GM19438 (cell line): Measurements from ENCODE around the gene TNFRSF14.
A peak's percentile ranks its signal among the peaks of the same experiment; 100 is the strongest.

Experiments used
- ATAC-seq: cut with Tn5 transposase; IDR thresholded peaks from one replicate; pipeline ENCODE4 v1.9.1; 2021; ENCODE audit warnings: low read depth; ENCODE audit not compliant: unreplicated experiment

The TNFRSF14 gene

DNA sequence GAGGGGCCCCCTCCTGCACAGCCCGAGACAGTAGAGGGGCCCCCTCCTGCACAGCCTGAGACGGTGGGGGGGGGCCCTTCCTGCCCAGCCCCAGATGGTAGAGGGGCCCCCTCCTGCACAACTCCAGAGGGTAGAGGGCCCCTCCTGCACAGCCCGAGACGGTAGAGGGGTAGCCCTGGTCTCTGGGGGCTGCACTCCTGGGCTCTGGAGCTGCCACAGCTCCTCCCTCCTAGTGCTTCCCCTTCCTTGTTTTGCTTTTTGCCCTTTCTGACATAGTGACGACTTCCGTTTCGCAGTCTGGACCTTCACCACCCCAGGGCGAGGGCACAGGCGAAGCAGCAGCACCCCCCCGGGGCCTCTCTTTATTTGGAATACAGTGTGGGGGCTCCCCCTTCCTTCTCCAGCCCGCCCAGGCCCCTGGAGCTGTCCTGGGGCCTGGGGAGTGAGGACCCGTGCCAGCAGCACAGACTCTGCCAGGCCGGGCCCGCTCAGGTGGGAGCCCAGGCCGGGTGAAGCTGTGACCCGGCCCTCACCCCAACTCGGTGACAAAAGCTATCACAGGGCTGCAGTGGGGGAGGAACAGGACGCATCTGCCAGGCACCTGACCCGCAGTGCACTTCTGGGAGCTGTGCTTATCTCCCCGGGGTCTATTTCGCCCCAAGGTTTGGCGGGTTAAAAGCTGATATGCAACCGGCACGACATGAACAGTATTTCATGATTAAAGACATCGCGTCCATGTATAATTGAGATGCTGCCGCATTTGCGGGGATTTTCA, 29.3 kb downstream of the TNFRSF14 start:
- ATAC-seq: no peak

DNA sequence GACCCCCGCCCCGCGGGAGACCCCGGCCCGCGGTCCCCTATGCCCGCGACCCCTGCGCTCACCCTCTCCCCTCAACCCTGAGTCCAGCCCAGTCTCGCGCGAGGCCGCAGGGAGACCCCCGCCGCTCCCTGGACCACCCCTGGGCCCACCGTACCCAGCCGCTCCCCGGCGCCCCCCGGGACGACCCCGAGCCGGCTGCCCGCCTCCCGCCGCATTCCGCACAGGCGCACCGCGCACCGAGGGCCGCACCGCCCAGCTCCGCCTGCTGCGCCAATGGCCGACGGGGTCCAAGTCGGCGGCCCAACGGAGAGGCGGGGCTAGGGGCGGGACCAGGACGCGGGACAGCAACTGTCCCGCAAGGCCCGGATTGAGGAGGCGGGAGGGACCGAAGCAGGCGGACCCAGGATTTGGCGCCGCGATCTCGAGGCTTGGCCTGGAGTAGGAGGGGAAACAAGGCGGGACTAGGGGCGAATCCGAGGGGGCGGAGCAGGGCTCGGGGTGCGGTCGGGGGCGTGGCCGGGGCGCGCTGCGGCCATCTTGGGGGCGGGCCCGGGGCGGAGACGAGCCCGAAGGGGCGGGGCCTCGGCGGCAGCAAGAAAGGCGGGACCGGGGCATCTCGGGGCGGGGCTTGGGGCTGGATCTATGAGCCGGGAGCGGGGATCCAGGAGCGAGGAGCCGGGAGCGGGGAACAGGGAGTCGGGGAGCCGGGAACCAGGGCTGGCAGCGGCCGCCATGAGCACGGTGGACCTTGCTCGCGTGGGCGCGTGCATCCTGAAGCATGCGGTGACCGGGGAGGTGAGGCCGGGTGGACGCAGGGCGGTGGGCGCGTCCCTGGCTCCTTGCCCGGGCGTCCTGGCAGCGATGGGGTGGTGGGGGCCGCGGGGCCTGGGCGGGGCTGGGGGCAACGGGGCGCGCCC, 30.2 kb downstream of the TNFRSF14 start, which contains the start of gene PRXL2B:
PRXL2B (plus strand) TSS at position 624 of the 917 bp plus-strand sequence; CDS start at position 733, 109 bp downstream.
- ATAC-seq: peak; percentile 51

DNA sequence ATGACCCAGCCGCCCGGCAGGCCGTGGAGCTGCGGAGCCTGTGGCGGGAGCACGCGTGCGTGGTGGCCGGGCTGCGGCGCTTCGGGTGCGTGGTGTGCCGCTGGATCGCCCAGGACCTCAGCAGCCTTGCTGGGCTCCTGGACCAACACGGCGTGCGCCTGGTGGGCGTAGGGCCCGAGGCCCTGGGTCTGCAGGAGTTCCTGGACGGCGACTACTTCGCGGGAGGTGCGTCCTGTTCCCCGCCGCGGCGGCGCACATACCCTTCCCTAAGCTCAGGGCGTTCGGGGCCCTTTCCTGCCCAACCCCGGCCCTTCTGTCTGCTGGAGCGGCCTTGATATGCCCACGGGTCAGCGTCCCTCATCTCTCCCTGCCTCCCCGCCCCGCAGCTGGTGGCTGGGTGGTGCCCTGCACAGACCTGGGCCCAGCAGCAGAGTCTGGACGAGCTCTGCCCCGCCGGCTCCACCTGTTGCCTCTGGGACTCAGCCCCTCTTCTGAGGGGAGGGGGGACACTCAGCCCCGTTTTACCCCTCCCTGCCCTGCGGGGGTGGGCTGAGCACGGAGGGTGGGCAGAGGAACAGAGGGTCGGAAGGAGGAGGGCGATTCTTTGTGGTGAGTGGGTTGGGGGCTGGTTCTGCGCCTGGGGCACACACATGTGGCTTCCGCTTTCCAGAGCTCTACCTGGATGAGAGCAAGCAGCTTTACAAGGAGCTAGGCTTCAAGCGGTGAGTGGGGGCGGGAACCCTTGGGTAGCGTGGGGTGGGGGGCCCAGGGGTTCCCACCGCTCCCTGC, 31.1 kb downstream of the TNFRSF14 start:
- ATAC-seq: no peak

DNA sequence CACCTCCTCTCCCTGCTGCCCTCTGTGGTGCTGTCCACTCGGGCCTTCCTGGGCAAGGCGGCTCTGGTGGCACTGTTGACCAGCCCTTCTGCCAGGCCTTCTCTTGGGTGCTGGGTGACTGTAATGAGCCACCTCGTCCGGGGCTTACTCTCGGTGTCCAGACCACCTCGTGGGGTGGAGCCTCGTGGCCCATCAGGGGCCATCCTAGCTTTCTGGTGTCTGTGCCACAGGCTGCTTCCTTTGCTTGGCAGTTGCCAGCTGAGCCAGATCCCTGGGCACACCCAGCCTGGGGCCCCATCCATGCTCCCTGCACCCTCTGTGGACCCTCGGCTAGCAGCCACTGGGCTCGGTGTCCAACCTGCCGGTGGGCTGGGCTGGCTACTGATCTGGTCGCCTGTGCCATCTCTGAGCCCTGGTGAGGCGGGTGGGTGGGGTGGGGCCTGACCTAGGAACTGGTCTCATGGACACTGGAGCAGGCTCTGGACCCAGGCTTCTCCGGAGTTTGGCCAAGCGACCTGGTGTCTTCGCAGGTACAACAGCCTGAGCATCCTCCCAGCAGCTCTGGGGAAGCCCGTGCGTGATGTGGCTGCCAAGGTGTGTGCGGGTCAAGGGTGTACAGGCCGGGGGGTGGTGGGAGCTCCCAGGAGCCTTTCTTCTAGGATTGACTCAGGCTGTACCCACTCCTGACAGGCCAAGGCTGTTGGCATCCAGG, 31.8 kb downstream of the TNFRSF14 start:
- no peak for ATAC-seq

DNA sequence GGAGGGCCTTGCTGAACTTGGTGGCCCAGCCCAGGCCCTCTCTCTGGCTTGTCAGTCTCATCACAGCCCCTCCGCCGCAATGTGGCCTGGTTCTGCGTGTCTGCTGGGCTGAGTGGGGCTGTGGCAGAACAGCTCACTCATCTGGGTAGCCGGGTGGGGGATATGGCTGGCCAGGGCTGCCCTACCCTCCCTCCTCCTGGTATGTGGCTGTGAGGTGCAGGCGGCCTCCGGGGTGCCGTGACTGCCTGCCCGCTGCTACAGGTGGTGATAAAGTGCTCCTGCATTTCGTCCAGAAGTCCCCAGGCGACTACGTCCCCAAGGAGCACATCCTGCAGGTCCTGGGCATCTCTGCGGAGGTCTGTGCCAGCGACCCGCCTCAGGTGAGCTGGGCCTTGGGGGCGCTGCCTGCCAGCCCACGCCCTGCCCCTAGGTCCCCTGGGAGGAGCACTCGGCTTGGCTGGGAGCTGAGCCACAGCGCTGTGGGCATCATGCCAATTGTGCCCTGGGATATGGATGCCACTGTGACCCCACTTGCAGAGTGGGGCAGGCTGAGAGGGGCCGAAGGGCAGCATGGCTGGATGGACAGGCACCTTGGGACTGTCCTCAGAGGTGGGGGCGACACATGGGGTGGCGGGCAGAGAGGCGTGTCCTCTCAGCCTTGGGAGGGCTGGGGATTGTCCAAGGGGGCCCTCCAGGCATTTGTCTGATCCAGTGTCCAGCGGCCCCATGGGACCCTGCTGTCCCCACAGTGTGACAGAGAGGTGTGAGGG, 32.7 kb downstream of the TNFRSF14 start:
- ATAC-seq: no peak

DNA sequence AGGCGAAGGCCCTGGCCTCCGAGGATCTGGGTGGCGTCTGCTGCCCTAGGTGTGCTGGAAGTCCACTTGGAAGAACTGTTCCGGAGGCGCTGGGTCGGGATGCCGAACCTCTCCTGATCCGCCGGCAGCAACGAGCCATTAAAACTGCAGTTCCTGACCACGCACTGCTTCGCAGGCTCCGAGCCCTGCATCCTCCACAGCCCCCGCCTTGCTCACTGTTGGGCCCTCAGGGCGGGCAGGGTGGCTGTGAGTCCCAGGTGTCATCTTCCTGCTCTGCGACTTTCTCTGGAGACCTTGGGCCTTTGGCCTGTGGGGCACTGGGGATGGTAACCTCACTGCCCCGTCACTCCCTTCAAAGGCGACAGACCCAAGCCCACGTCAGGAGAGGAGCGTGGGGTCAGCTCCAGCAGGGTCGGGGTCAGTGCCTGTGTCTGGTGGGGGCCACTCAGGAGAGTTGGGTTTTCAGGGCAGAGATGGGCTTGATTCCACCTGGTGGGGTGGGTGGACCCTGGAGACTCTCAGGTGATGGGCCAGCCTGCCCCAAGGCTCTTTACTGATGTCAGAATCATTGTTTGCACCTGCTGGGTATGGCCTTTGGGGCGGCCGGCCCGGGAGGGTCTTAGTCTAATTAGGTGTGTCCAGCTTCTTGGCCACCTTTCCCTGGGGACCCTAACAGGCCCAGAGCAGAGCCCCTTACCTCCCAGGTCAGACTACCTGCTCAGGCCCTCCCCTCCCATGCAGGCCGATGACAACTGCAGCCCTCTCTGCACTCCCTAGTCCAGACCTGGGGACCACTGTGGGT, 33.5 kb downstream of the TNFRSF14 start:
- ATAC-seq: no peak

DNA sequence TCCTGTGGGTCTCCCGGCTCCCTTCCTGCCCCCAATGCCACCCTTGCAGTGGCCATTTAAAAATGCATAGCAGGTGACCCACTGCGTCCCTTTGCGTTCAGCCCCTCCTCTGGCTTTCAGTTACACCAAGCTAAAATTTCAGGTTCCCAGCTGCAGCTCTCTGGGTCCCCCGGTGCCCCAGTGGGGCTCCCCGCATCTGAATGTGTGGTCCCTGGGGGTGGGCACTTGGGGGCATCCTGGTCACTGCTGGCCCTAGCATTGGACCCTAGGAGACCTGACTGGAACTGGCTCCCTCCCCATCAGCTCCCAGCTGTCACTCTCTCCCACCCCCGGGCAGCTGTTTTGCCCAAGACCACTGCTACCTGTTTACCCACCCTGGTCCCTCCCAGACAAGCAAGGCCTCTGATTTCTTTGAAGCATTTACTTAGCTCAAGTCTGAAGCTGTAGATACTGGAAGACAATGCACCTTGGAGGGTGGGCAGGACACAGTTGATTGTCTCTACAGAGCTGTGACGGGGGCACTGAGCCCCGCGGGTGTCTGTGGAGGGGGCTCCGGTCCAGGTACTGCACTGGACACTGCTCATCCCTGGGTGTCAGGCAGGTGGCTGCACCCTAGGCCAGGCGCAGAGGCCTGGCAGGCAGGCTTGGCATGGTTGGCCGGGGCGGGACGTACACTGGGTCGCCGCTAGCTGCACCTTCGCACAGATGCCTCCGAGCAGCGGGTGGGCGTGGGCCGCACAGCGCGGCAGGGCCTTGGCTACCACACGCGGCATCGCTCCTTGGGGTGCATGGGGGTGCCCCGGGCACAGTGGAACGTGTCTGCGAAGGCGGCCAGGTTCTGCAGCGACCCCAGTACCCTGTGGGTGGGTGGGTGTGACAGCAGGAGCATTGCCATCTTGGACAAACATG, 34.3 kb downstream of the TNFRSF14 start:
- no peak for ATAC-seq

DNA sequence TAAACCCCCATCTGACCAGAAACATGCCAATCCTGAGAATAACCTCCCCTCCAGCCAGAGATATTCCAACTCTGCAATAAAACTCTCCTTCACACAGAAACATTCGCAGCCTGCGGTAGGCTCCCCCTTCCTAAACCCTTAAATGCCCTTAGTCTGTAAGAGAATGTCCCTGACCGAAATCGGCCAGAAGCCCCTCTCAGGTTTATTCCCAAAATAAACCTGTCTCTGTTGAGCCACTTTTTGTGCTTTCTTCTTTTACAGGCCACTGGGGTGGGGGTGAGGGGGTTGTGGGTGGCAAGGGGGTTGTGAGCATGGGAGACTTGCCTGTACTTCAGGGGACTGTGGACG, 35.0 kb downstream of the TNFRSF14 start:
- ATAC-seq: no peak

DNA sequence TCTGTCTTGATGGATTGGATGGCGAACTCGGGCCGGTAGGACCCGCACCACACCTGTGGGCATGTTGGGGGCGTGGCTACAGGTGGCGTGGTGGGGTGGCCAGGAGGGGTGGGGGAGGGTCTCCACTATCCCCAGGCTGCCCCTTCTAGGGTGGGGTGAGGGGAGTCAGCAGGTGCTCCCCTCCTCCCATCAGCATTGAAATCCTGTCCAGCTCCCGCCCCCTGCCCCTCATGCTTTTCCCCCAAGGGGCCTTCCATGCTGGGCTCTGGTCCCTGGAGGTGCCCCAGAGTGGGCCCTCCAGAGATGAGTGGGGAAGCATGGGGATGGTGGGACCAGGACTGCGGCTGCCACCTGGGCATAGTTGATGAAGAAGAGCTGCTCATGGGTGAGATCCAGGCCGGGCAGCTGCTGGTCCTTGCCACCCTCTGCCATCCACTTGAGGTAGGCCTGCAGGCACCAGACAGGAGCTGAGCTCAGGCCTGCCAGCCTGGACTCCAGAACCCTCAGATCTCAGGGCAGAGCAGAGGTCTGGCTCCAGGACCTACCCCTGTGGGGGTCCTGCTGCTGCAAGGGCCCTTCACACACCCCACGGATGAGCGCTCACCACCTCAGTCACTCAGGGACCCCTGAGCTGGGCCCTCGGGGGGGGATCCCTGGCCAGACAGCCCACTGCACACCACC, 35.5 kb downstream of the TNFRSF14 start:
- ATAC-seq: no peak

DNA sequence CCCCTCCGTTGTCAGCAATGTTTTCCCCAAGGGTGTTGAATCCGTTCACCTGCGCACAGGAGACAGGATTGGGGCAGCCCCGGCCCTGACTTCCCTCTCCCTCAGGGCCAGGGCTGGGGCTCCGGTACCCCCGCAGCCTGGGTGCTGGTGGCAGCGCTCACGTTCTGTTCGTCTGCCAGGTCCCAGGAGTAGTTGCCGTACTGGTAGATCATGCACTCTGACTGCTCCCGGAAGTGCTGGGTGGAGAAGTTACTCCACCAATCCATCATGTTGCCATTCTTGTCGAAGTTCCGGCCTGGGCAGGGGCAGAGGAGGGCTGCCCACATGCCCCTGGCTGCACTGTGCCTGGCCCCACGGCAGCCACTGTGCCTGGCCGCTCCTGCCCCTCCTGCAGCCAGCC, 36.5 kb downstream of the TNFRSF14 start:
- no peak for ATAC-seq

DNA sequence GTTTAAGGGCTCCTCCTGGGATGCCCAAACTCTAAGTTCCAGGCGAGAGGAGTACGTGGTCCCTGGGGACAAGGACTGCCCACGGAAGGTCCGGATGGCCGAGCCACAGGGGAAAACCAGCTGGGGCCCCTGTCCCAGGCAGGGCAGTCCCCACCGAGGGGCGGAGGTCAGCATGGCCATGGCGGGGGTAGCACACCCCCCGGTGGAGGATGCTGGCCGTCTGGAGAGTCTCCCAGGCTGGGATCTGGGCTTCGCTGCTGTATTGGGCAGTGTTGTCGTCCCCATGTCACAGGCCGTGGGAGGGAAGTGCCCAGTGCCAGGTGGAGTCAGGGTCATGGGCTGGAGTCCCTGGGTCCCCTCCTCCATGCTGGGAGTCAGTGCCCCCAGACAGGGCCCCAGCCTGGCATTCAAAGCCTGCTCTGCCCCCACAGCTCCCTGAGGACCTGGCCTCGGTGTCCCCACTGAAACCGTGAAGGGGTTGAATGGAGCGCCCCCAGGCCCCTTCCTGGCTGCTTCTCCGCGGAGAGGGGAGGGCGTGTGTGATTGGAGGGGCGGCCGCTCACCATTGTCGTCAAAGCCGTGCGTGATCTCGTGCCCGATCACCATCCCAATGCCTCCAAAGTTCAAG, 37.2 kb downstream of the TNFRSF14 start:
- ATAC-seq: no peak

DNA sequence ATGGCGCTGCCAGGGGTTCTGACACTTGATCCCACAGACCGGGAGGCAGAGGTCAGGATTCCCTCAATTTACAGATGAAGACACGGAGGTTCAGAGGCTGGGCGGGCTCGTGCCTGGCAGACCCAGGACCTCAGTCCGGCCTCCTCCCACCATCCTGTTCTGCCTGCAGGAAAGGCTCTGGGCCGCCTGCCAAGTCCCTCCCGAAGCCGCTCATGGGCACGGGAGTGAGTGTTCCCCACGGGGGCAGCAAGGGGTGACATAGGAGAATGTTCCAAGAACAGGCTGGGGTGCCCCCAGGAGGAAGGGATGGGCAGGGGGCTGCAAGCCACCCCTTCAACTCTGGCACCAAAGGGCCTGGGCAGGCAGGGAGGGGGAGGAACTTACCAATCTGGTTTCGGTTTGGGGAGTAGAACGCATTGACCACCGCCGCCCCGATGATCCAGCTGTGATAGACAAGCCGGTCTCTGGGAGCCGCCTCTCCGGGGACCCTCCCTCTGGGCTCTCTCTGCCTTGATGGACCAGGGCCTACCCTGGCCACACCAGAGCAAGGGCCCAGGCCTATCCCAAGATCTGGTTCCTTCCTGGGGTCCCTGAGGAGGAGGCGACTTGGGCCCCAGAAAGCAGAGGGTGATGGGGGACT, 38.0 kb downstream of the TNFRSF14 start:
- no peak for ATAC-seq

DNA sequence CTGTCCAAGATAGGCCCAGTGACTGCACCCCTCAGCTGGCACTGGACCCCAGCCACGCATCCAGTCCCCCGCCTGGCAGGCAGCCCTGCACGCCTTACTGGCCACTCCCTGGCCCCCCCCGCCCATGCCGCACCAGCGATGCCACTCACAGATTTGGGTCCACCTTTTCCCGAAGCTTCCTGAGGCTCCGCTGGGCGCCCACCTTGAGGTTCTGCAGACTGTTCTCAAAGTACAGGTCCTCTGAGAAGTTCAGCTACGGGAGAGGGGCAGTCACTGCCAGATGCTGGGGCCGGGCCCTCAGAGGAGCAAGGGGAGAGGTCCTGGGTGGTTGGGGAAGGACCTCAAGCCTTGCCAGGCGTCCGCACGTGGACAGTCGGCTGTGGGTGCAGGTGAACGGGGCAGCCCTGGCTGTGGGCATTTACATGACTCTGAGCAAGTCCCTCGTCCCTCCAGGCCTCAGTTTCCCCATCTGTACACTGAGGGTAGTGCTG, 38.5 kb downstream of the TNFRSF14 start:
- no peak for ATAC-seq

DNA sequence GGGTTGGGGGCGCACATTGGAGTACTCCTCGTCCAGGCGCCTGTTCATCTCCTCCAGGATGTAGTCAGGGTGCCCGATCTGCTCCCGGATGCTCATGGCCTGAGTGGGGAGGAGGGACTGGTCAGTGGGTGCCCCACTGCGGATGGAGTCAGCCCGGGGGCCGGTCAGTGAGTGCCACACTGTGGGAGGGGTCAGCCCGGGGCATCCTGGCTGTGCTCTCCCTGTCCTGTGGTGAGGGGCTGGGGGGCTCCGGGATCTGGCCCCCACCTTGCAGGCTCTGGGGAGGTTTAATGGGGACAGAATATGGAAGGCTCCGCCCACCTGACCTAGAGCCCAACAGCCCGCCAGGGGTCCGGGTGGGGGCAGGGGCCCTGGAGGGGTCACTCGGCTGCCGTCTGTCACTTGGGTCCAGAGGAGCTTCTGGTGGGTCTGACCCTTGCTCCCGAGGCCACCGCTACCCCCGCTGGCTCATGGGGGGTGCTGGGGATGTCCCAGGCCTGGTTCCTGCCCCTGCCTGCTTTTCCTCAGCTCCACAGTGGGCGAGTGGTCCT, 39.2 kb downstream of the TNFRSF14 start:
- ATAC-seq: no peak

DNA sequence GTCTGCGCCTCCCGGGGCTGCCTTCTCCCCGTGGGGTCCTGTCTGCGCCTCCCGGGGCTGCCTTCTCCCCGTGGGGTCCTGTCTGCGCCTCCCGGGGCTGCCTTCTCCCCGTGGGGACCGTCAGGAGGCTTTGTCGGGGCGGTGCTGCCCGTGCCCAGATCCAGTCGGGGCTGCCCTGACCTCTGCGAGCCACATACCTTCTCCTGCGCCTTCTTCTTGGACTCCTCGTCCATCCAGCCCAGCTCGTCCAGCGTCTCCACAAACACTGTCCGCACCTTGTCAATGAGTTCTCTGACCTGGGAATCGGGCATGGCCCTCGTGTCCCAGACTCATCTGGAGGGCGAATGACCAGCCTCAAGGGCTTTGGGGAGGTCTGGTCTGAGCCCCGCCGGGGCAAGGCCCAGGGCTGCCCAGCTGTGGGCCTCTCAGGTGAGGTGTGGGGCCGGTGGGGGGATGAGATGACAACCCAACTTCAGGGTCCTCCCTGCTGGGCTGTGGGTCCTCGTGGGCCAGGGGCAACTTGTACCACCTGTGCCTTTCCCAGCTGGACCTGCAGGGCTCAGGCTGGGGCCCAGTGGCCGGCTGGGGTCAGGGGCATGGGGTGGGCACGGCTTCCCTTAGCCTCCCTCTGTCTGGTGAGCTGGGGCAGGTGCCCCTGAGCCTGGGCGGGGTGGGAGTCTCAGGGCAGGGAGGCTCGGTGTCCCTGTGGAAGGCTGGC, 39.8 kb downstream of the TNFRSF14 start:
- no peak for ATAC-seq
